Gastrocnemius medialis (tissue), 4 donors: ENCODE results near the gene PKN1.
"Not testable (repeated sequence)": the region's sequence is repeated elsewhere in the genome, so short reads cannot be mapped to it uniquely, and the experiment has no call there.

Experiments
- POLR2A ChIP-seq, 2 donors: fragments of 450-650 bp; IDR thresholded peaks; one replicate each; pipeline ENCODE4 v1.6.1; 2017; ENCODE audit warnings: antibody characterized with exemption in 2 of 2, mild to moderate bottlenecking in 2 of 2, moderate library complexity in 2 of 2
- TF ChIP-seq, protein P1 (sequence below), 5 experiments: fragments of 450-650 bp in 3 of 5; fragments of 200-600 bp in 2 of 5; sonication (generic) in 2 of 5; IDR thresholded peaks in 4 of 5; conservative IDR thresholded peaks in 1 of 5; 1 replicate in 4 of 5; 2 replicates in 1 of 5; pipeline ENCODE4 v1.5.1; 2016 to 2019; ENCODE audit warnings: antibody characterized with exemption in 5 of 5, mild to moderate bottlenecking in 3 of 5, moderate library complexity in 3 of 5

DNA sequence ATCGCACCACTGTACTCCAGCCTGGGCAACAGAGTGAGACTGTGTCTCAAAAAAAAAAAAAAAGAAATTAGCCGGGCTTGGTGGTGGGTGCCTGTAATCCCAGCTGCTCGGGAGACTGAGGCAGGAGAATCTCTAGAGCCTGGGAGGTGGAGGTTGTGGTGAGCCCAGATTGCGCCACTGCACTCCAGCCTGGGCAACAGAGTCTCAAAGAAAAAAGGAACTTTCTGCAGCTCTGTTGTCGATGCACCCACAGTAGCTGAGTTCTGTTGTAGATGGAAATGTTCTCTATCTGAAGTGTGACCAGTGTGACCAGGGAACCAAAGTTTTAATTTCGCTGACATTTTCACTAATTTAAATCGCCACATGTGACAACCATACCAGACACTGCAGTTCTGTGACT, 29.3 kb downstream of the PKN1 start:
- TF ChIP-seq, protein P1, sequence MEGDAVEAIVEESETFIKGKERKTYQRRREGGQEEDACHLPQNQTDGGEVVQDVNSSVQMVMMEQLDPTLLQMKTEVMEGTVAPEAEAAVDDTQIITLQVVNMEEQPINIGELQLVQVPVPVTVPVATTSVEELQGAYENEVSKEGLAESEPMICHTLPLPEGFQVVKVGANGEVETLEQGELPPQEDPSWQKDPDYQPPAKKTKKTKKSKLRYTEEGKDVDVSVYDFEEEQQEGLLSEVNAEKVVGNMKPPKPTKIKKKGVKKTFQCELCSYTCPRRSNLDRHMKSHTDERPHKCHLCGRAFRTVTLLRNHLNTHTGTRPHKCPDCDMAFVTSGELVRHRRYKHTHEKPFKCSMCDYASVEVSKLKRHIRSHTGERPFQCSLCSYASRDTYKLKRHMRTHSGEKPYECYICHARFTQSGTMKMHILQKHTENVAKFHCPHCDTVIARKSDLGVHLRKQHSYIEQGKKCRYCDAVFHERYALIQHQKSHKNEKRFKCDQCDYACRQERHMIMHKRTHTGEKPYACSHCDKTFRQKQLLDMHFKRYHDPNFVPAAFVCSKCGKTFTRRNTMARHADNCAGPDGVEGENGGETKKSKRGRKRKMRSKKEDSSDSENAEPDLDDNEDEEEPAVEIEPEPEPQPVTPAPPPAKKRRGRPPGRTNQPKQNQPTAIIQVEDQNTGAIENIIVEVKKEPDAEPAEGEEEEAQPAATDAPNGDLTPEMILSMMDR (IDR thresholded peaks at IDR 0.05 in 4 of 5, conservative IDR thresholded peaks at IDR 0.05 in 1 of 5): not testable (repeated sequence)
- not testable (repeated sequence) for TF ChIP-seq POLR2A (IDR thresholded peaks at IDR 0.05)
